ENCODE data around the gene PRKCD.

PRKCD gene

DNA sequence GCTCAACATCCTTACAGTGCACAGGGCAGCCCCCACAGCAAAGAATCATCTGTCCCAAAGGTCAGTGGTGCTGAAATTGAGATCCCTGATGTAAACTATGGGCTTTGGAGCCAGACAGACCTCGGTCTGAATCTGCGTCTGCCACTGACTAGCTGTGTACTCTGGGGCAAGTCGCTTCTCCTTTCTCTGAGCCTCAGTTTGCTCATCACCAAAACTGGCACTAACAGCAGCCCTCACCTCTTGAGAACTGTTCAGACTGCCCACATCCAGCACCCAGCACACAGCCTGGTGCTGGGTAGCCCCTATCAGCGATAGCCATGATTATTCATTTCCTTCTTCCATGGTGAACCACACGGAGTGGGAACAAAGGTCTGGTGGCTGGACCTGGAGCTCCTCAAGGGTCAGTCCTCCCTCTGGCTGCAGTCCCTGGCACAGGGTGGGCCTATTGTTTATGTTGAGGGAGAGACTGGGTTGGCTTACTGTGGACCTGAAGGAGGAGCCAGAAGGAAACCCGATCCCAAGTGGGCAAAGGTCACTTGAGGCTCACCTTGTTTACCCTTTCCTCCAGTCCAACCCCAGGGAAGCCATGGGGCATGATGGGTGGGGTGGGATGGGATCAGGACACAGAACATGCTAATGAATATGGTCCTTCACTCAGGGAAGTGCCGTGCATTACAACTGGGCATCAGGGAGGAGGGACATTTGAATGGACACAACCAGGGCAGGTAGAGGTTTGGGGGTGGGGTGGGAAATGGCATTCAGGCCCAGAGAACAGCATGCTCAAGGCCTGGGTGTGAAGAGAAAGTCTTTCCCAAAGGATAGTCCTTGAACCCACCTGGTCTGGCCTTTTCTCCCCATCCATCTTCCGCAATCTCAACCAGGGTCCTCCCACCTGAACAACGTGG, 1.6 kb upstream of the PRKCD start:
- peaks cover 26% of the 10 kb centered on the region for H3K4me1 Mint-ChIP-seq
- peak overlapping the region; percentile 88 for H3K27ac Mint-ChIP-seq
- DNase-seq (ENCODE audit: low spot score in 2 of 2): no peak
- ATAC-seq: no peak
- no peak overlapping the region for H3K4me3 Mint-ChIP-seq
- H3K36me3 Mint-ChIP-seq: peaks cover 11% of the 10 kb centered on the region
- no peaks in the 10 kb centered on the region for H3K9me3 Mint-ChIP-seq

DNA sequence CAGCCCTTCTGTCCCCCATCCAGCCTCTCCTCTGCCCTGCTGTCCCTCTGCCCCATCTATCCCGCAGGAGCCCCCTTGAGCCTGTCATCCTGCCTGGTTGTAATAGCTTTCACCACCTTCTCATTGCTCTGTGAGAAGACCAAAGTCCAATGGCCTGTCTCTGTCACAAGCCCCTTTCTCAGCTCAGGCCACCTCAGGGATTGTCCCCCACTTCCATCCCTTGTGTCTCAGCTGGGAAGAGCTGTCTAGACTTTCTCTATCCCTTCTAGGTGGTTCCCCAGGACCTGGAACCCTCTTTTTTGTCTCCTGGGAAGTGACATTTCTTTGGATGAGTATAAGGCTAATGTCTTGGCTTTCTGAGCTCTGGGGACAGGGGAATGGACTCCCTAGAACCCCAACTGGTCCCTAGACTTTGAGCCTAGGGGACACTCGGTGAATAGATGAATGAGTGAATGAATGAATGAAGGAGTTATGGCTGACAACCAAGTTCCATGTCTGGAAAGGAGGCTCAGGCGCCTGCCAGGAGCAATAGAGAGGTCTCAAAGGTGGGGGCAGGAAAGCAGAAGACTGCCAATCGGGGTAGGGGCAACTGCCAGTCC, 849 bp upstream of the PRKCD start:
- no peak for ATAC-seq
- Mint-ChIP-seq H3K4me3 (peak overlapping the region; percentile 80), H3K27ac (peak overlapping the region; percentile 88), H3K36me3 (peaks cover 11% of the 10 kb centered on the region), H3K9me3 (no peaks in the 10 kb centered on the region), H3K4me1 (peaks cover 26% of the 10 kb centered on the region)
- DNase-seq (ENCODE audit: low spot score in 2 of 2): no peak

DNA sequence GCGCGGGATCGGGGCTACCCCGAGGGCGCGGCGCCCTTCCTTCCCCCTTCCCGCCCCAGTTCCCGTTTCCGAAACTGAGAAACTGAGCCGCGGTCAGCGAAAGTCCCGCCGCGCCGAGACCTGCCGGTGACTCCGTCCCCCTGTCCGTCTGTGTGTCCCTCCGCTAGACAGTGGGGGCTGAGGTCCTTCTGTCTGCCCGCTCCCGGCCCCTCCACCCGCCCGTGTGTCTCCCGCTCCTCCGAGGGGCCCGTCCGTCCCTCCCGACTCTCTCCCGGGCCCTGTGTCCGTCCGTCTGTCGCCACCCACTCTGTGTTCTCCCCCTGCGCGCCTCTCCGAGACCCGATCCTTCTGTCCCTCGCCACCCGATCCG, 426 bp downstream of the PRKCD start:
- Mint-ChIP-seq H3K9me3 (no peaks in the 10 kb centered on the region), H3K4me1 (peaks cover 31% of the 10 kb centered on the region), H3K4me3 (peak overlapping the region; percentile 80), H3K36me3 (peaks cover 19% of the 10 kb centered on the region), H3K27ac (peak overlapping the region; percentile 90)
- DNase-seq (ENCODE audit: low spot score in 2 of 2): peak in 1 of 2 donors; percentile 9
- ATAC-seq: no peak

GRCh38 chr3:53161820-53162671, 1.0 kb downstream of the PRKCD start:
- H3K27ac Mint-ChIP-seq: peak overlapping the region; percentile 90
- H3K4me1 Mint-ChIP-seq: peaks cover 36% of the 10 kb centered on the region
- H3K36me3 Mint-ChIP-seq: peaks cover 19% of the 10 kb centered on the region
- peak overlapping the region; percentile 80 for H3K4me3 Mint-ChIP-seq
- H3K9me3 Mint-ChIP-seq: no peaks in the 10 kb centered on the region
- DNase-seq (ENCODE audit: low spot score in 2 of 2): peak; percentile 25 to 66
- peak; percentile 53 for ATAC-seq

DNA sequence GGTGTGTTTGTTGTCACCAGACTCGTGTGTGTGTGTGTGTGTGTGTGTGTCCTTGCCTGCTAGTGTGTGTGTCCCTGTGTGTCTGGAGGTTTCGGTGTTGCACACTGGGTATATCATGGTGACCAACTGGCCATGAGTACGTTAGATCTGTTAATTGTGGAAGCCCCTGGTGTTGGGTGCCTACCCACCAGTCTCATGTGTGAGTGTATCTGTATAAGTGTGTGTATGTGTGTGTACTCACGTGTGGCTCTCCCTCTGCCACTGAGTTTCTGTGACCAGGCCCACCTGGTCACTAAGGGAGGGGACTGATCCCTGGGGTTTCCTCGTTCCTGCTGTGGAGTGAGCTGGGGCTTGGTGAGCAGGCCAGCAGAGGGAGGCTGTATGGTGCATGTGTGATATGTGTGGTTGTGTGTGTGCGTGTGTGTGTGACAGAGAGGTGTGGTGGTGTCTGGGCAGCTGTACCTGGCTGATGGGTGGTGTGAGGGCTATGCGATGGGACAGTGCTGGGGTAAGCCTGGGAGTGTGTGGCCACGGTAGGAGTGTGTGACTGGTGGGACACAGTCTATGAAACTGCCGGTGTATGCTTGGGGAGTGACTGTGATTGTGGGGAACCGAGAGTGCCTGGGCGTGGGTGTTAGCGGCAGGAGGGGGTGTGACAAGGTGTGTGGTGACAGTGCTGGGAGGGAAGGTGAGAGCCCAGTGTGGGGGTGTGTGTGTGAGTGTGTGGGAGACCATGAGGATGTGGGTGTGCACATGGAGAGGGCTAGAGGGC, 1.8 kb downstream of the PRKCD start:
- peak; percentile 12 to 70 for DNase-seq (ENCODE audit: low spot score in 2 of 2)
- ATAC-seq: peak; percentile 39

GRCh38 chr3:53163444-53164387, 2.7 kb downstream of the PRKCD start:
- H3K4me1 Mint-ChIP-seq: peaks cover 52% of the 10 kb centered on the region
- H3K36me3 Mint-ChIP-seq: peaks cover 28% of the 10 kb centered on the region
- DNase-seq (ENCODE audit: low spot score in 2 of 2) (no peak), ATAC-seq (no peak)
- no peak overlapping the region for H3K27ac Mint-ChIP-seq
- no peaks in the 10 kb centered on the region for H3K9me3 Mint-ChIP-seq
- H3K4me3 Mint-ChIP-seq: peak overlapping the region; percentile 80

More for the DNA sequence above, 1.8 kb downstream of the PRKCD start:
- no peaks in the 10 kb centered on the region for H3K9me3 Mint-ChIP-seq
- H3K36me3 Mint-ChIP-seq: peaks cover 20% of the 10 kb centered on the region
- peak overlapping the region; percentile 90 for H3K27ac Mint-ChIP-seq
- peaks cover 44% of the 10 kb centered on the region for H3K4me1 Mint-ChIP-seq
- H3K4me3 Mint-ChIP-seq: peak overlapping the region; percentile 80

DNA sequence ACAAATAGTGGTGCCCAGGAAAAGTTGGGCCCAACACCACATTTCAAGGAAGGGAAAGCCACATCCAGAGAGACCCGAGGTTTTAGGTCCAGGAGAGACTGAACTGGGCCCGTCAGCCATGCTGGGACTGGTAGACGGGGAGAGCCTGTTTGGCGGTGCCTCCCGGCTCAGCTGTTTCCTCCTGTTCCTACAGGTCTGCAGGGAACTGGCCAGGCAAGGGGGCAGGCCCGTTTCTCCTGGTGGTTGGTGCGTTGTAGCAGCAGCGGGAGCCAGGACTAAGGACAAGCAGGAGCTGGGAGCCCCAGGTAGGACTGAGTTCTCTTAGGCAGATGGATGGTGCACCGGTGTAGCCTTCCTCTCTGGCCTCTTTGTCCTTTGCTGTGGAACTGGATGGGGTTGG, 3.9 kb downstream of the PRKCD start:
- DNase-seq (ENCODE audit: low spot score in 2 of 2) (no peak), ATAC-seq (no peak)
- Mint-ChIP-seq H3K4me1 (peaks cover 62% of the 10 kb centered on the region), H3K36me3 (peaks cover 30% of the 10 kb centered on the region), H3K27ac (no peak overlapping the region), H3K9me3 (no peaks in the 10 kb centered on the region), H3K4me3 (no peak overlapping the region)

DNA sequence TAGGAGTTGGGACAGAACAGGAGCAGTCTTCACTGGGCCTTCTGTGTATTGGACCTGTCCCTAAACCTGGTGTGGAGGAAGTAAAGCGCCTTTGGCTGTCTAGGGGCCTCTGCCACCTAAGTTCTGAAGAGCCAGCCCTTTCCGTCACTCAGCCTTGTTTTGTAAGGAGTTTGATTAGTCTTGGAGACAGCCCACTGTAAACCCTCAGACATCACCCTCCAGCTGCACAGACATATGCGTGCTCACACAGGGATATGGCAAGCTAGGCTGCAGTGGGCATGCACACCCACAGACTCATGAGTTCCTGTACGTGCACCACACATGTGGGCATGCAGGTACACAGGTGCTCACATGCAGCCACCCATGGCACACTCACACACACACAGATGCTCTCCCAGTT, 5.2 kb downstream of the PRKCD start:
- no peak for ATAC-seq
- DNase-seq (ENCODE audit: low spot score in 2 of 2): no peak
- Mint-ChIP-seq H3K4me1 (peaks cover 68% of the 10 kb centered on the region), H3K27ac (no peak overlapping the region), H3K4me3 (no peak overlapping the region), H3K9me3 (no peaks in the 10 kb centered on the region), H3K36me3 (peaks cover 36% of the 10 kb centered on the region)

DNA sequence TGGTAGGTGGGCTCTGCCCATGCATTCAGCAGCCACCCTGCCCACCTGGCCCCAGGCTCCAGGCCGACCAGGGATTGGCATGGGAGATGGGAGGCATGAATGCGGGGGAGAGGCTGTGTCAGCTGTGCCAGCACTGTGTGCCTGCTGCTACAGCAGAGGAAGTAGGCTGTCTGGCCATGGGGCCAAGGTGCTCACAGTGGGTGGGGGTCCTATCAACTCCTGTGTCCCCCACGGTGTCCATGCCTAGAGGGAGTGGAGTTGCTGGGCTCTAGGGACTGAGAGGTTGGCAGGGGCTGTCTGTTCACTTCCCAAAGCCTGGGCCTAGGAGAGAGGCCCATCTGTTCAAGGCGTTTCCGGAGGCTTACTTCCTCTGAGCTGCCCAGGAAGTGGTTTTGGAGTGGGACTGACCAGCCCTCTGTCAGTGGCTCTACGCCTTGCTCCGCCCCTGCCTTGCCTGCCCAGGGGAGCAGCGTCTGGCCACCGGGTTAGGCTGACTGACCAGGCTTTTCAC, 5.8 kb downstream of the PRKCD start:
- no peak for ATAC-seq
- Mint-ChIP-seq H3K36me3 (peaks cover 36% of the 10 kb centered on the region), H3K9me3 (no peaks in the 10 kb centered on the region), H3K4me1 (peaks cover 74% of the 10 kb centered on the region), H3K4me3 (no peak overlapping the region), H3K27ac (no peak overlapping the region)
- no peak for DNase-seq (ENCODE audit: low spot score in 2 of 2)

- Mint-ChIP-seq H3K9me3 (no peaks in the 10 kb centered on the region), H3K4me1 (peaks cover 76% of the 10 kb centered on the region), H3K4me3 (no peak overlapping the region), H3K36me3 (peaks cover 38% of the 10 kb centered on the region), H3K27ac (peak overlapping the region; percentile 90)
- no peak for ATAC-seq
- DNase-seq (ENCODE audit: low spot score in 2 of 2): no peak
These were observed 6.6 kb downstream of the PRKCD start for GRCh38 chr3:53167418-53168174.

DNA sequence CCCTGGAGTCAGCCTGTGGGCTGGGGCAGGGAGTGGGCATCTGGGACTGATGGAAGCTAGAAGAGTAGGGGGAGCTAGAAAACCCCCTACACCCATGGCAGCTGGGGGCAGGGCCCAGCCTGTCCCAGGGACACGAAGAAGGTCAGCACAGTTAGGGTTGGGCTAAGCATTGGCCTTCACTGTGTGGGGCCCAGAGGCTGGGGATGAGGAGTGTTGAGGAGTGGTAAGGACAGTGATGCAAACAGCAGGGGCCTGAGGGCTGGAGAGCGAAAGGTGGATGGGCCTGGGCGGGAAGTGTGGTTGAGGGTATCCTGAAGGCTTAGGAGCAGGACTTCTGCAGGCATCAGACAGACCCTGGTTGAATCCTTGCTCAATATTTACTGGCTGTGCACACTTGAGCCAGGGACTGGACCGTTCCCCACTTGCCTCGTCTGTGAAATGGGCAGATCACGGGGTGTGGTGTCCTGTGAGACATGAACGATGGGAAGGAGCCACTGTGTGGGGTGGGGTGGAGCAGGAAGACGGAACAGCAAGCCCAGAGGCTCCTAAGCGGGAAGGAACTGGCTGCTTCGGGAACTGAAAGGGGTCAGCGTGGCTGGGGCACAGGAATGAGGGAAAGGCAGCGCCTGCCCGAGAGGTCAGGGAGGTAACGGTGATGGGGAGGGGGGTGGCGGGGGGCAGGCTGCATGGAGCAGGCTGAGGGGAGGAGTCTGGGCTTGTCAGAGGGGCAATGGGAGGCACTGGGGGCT, 7.3 kb downstream of the PRKCD start:
- Mint-ChIP-seq H3K4me1 (peaks cover 71% of the 10 kb centered on the region), H3K4me3 (no peak overlapping the region), H3K9me3 (no peaks in the 10 kb centered on the region), H3K27ac (peak overlapping the region; percentile 90), H3K36me3 (peaks cover 37% of the 10 kb centered on the region)
- no peak for ATAC-seq
- DNase-seq (ENCODE audit: low spot score in 2 of 2): no peak

DNA sequence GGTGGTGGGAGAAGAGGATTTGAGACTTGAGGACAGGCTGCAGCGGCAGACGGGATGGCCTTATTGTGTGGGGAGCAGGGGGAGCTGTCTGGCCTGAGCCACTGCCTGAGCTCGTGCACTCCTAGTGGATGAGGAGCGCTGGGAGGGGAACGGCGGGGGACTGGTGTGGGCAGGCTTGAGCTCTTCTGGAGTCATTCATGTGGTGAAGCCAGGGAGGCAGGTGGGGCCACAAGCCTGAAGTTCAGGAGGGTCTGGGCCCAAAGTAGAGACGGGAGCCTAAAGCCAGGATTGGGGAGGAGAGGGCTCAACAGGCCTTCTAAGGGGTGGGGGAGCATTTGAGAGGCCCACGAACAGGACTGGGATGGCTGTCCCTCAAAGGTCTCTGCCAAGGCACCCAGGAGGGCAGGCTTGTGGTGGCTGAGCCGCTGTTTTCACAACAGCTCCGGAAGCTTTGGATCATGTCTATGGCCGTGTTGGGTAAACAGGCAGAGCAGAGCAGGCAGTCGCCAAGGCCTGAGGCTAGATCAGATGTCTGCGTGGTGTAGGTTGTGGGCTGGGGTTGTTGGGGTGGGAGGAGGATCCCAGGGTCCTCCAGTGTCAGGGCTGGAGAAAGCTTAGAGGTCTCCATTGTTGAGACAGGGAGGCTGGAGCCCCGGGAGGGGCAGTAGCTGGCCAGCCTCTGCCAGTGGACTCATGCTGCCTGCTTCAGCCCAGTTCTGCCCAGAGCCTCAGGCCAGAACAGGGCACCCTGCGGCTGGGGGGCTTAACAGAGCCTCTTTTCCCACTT, 8.2 kb downstream of the PRKCD start:
- Mint-ChIP-seq H3K4me3 (no peak overlapping the region), H3K36me3 (peaks cover 40% of the 10 kb centered on the region), H3K27ac (peak overlapping the region; percentile 90), H3K9me3 (no peaks in the 10 kb centered on the region), H3K4me1 (peaks cover 73% of the 10 kb centered on the region)
- ATAC-seq (no peak), DNase-seq (ENCODE audit: low spot score in 2 of 2) (no peak)

Data from stimulated activated effector memory CD8-positive, alpha-beta T cell treated with anti-CD3 and anti-CD28 coated beads, Interleukin-12 subunit alpha, Interleukin-12 subunit beta, amount 100 ng/mL, for 72 hours (primary cell).